ENCODE results near the gene CD79A.

CD79A gene

GRCh38 chr19:41883821-41884733 lies 7.0 kb downstream of the CD79A start:
- TF ChIP-seq, protein P1, sequence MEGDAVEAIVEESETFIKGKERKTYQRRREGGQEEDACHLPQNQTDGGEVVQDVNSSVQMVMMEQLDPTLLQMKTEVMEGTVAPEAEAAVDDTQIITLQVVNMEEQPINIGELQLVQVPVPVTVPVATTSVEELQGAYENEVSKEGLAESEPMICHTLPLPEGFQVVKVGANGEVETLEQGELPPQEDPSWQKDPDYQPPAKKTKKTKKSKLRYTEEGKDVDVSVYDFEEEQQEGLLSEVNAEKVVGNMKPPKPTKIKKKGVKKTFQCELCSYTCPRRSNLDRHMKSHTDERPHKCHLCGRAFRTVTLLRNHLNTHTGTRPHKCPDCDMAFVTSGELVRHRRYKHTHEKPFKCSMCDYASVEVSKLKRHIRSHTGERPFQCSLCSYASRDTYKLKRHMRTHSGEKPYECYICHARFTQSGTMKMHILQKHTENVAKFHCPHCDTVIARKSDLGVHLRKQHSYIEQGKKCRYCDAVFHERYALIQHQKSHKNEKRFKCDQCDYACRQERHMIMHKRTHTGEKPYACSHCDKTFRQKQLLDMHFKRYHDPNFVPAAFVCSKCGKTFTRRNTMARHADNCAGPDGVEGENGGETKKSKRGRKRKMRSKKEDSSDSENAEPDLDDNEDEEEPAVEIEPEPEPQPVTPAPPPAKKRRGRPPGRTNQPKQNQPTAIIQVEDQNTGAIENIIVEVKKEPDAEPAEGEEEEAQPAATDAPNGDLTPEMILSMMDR (IDR thresholded peaks at IDR 0.05; ENCODE audit: insufficient read depth, missing control alignments) = no peak
- DNase-seq (ENCODE audit: insufficient read length, low spot score) (peak; percentile 99), FAIRE-seq (no peak)

- FAIRE-seq (no peak), DNase-seq (ENCODE audit: insufficient read length, low spot score) (no peak)
- TF ChIP-seq, protein P1 (IDR thresholded peaks at IDR 0.05; ENCODE audit: insufficient read depth, missing control alignments) = no peak
Measured at GRCh38 chr19:41886761-41887710, 10.0 kb downstream of the CD79A start.

DNA sequence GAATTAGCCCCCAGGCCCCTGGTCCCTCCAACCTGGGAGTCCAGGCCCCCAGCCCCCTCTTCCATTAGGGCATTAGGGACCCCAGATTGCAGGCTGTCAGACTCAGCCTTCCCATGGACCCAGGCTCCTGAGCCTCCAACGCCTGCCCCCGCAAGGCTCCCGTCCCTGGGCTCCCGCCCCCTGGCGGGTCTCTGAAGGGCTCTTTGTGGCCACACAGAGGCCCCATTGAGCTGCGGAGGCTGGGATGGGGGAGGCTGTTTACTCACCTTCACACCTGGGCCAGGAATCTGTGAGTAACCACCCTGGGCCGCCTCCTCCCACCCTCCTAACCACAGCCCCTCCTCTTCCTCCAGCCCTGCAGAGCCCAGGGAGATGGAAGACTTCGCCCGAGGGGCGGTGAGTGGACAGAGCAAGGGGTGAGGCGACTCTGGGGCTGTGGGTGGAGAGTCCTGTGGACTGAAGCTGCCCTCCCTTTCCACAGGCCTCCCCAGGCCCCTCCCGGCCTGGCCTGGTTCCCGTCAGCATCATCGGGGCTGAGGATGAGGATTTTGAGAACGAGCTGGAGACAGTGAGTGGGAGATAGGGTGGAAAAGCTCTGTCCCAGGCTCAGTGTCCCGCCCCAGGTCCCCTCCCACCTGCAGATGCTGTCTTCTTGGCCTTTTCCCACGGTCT lies 10.8 kb downstream of the CD79A start:
- FAIRE-seq (no peak), DNase-seq (ENCODE audit: insufficient read length, low spot score) (no peak)
- TF ChIP-seq, protein P1 (IDR thresholded peaks at IDR 0.05; ENCODE audit: insufficient read depth, missing control alignments) = no peak

GRCh38 chr19:41888926-41889325 lies 11.8 kb downstream of the CD79A start:
- TF ChIP-seq, protein P1 (IDR thresholded peaks at IDR 0.05; ENCODE audit: insufficient read depth, missing control alignments) = no peak
- FAIRE-seq (no peak), DNase-seq (ENCODE audit: insufficient read length, low spot score) (no peak)

GRCh38 chr19:41889896-41890295 lies 12.8 kb downstream of the CD79A start:
- no peak for DNase-seq (ENCODE audit: insufficient read length, low spot score)
- FAIRE-seq = no peak
- TF ChIP-seq, protein P1 (IDR thresholded peaks at IDR 0.05; ENCODE audit: insufficient read depth, missing control alignments) = no peak

DNA sequence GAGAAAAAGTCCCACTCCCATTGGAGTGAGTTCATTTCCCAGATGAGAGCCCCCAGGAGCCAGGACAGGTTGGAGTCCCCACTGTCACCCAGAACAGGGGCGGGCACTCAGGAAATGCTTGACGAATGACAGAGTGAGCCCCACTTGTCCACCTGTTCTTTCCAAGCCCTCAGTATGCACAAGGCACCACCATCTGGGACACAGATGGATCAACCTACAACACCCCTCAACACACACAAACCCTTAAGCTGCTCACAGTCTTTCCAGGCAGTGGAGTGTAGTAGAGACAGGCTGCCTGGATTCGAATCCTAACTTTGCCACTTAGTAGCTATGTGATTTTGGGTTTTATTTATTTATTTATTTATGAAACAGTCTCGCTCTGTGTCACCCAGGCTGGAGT lies 13.9 kb downstream of the CD79A start:
- TF ChIP-seq, protein P1 (IDR thresholded peaks at IDR 0.05; ENCODE audit: insufficient read depth, missing control alignments) = no peak
- DNase-seq (ENCODE audit: insufficient read length, low spot score) (no peak), FAIRE-seq (no peak)
